HuH-7.5 (cell line): ENCODE measurements around the gene HNRNPD.
"Not testable (repeated sequence)": the region's sequence is repeated elsewhere in the genome, so short reads cannot be mapped to it uniquely, and the experiment has no call there.

Experiments
- DNase-seq: peaks from one replicate; pipeline ENCODE4 v3.0.0; 2011; ENCODE audit warnings: low spot score

Gene HNRNPD, protein sequence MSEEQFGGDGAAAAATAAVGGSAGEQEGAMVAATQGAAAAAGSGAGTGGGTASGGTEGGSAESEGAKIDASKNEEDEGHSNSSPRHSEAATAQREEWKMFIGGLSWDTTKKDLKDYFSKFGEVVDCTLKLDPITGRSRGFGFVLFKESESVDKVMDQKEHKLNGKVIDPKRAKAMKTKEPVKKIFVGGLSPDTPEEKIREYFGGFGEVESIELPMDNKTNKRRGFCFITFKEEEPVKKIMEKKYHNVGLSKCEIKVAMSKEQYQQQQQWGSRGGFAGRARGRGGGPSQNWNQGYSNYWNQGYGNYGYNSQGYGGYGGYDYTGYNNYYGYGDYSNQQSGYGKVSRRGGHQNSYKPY

DNA sequence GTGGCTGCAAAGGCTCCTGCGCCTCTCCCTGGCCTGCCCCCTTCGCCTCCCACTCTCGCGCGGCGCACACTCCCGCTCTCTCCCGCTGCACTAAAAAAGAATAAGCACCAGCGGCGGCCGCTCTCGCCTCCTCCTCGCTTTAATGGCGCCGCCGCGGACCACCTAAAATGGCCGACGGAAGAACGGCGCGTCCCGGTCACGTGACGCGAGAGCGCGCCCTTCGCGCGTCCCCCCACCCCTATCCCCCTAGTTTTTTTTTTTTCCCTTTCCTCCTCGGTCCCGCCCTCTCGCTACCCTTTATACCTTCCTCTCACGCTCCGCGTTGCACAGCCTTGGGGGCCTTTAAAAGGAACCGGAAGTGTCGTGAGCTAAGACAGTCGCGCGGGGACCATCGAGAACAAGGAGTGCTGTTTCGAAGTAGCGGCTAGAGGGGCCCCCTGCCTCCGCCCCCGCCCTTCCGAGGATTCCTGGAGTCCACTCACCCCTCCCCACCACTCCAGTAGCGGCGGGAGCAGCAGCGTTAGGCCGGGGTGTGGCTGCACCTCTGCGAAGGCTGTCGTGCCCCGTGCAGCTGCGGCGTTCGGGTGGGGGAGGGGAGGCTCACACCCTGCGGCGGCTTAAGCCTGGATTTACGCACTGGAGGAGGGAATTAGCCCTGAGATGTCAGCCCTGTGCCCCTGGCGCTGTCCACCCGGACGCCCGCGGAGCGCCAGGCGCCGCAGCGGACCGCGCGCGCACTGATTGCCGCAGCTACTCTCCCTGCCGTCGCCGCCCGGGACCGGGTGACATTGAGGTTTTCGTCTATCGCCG, at the start of gene HNRNPD:
HNRNPD (minus strand) TSS at position 176 of the 810 bp plus-strand sequence. CDS start 313 bp downstream, outside the sequence.
- DNase-seq = peak; percentile 85

DNA sequence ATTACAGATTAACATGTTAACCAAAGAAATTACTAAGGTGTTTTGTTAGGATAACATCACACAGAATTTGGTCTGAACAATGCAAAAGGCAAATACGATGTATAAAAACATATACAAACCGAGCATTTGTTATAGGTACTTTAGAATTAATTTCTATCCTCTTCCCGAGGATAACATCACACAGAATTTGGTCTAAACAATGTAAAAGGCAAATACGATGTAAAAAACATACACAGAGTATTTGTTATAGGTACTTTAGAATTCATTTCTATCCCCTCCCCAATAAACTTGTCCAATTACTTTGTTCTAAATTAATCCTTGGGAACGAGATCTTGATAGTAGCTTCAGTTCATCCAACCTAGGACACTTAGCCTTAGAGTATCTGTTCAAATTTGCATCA, 48.8 kb upstream of the HNRNPD start:
- no peak for DNase-seq

DNA sequence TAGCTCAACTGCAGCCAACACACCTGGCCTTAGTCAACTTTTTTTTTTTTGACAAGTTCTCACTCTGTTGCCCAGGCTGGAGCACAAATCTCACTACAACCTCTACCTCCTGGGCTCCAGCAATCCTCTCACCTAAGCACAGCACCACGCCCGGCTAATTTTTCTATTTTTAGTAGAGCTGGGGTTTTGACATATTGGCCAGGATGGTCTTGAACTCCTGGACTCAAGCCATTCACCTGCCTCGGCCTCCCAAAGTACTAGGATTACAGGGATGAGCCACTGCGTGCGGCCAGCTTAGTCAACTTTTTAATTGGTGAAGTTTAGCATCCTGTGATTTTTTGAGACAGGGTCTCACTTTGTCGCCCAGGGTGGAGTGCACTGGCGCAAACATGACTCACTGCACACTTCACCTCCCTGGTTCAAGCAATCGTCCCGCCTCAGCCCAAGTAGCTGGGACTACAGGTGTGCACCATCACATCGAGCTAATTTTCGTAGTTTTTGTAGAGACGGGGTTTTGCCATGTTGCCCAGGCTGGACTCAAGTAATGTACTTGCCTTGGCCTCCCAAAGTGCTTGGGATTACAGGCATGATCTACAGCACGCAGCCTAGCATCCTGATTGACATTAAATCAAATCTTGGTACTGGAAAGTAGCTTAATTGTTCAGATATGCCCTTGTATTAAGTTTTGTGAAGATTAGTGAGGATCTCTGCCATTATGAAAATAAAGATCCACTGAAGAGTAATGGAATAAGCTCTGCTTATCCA, 48.2 kb upstream of the HNRNPD start:
- no peak for DNase-seq

DNA sequence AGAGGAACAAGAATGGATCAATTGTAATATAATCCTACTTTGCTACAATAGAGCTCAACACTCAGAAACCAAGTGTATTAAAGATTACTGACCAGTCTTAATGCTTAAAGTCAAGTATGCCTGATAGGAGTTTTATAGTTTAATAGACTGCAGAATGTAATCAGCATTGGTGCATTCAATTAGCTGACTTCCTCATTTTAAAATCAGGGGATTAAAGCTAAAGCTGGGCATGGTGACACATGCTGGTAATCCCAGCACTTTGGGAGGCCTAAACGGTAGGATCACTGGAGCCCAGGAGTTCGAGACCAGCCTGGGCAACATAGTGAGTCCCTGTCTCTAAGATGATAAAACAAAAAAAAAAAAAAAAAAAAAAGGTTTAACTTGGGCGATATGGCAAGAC, 45.7 kb upstream of the HNRNPD start:
- no peak for DNase-seq

DNA sequence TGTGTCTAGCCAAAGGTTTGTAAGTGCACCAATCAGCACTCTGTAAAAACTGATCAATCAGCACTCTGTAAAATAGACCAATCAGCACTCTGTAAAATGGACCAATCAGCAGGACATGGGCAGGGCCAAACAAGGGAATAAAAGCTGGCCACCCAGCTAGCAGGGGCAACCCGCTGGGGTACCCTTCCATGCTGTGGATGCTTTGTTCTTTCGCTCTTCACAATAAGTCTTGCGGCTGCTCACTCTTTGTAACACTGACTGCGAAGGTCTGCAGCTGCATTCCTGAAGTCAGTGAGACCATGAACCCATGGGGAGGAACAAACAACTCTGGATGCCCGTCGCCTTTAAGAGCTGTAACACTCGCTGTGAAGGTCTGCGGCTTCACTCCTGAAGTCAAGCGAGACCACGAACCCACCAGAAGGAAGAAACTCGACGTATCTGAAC, 42.2 kb upstream of the HNRNPD start:
- DNase-seq = no peak

DNA sequence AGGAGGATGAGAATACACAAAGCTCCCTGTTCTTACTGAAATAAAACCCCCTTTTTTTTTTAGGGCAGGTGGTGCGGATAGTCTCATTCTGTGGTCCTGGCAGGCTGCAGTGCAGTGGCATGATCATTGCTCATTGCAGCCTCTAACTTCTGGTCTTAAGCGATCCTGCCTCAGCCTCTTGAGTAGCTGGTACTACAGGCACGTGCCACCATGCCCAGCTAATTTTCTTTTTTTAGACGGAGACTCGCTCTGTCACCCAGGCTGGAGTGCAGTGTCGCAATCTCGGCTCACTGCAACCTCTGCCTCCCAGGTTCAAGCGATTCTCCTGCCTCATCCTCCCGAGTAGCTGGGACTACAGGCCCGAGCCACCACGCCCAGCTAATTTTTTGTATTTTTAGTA, 41.3 kb upstream of the HNRNPD start:
- not testable (repeated sequence) for DNase-seq

DNA sequence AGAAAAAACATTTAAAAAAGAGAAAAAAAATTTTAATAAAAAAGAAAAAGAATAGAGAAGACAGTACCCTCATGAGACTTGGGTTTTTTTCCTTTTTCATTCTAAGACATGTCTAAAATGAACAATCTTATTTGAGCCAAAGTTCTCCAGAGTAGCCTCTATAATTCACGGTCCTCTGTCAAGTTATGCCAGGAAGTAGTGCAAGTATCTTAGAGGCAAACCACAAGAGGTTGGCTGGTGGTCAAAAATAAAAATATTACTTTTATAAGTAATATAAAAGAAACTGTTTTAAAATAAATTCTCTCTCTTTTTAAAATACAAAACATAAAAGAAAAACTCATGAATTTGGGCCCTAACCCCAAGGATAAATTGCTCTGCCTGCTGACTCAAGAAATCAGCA, 29.9 kb upstream of the HNRNPD start:
- no peak for DNase-seq

DNA sequence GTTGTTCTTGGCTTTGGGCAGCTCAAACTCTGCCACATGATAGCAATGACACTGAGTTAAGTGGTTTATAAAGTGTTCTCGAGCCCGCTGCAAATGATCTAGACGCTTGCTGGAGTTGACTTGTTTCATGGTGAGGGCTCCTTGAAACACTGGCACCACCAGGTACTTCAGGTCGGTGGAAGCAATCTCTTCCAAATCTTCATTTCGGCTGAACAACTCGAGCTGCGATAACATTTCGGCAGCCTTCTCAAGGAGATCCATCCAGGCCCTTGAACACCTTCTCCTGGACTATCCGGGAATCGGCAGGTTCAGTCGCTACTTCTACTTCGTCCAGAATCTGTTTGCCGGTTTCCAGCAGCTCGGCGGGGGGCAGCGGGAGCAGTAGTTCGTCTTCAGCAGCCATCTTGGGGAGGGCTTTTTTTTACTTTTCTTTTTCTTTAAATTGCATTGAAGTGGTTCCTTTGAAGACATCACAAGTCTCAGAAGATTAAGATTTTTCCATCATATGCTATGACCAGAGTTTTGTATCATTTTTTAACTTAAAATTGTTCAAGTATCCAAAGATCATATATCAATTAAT, 28.5 kb upstream of the HNRNPD start:
- no peak for DNase-seq

DNA sequence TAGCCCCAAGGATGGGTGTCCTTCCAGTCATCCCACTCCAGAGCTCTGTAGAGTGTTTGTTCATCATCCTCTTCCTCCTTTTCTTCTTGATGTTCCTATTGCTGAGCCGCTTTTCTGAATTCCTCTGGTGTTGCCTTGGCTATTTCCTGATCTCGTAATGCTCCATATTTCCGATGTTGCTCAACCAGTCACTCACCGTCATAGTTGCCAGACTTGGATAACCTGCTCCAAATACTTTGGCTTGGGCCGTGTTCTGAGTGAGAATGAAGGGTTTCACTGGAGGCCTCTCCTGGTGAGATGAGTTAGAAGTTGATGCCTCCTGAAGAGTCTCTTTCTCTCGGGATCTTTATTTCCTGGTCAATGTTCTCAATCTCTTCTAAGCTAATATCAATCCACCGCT, 27.8 kb upstream of the HNRNPD start:
- no peak for DNase-seq

DNA sequence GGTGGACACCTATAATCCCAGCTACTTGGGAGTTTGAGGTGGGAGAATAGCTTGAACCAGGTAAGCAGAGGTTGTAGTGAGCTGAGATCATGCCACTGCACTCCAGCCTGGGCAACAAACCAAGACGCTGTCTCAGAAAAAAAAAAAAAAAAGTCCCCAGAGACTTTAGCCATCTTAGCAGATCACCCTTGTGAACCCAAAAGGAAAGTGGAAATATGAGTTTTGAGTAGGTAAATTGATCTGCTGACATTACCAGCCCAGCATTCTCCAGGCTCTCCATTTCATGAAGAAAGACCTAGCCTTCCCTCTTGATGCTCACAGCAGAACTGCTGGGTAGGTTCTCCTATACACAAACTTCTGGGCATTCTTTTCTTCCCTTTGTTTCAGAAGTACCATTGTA, 24.5 kb upstream of the HNRNPD start:
- no peak for DNase-seq

DNA sequence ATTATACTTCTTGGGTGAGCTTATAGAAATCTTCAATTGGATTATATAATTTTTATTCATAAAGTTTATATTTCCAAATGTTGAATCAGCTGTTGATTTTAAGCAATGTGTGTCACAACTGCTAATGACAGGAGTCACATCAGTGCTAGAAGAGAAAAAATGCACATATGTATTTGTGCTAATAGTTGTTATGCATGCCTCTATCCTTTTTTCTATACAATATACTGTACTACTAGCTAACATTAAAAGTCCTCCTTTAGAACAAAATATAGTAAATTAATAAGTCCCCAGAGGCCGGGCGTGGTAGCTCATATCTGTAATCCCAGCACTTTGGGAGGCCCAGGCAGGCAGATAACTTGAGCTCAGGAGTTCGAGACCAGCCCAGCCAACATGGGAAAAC, 23.7 kb upstream of the HNRNPD start:
- DNase-seq = no peak

DNA sequence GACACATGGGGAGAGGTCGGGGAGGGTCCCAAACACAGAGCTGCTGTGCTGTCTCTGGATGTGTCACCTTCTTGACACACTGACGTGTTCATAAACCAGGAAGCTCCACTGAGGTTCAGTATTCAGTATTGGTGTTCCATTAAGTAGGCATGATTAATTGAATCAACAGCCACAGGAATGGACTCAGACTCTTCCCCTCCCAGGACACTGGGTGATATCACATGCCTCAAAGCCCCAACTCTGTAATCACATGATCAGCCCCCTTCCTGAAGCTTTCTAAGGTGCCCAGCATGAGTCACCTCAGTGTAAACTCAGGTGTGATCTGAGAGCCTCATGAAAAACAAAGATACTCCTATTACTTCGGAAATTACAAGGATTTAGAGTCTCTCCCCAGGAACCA, 21.1 kb upstream of the HNRNPD start:
- no peak for DNase-seq

DNA sequence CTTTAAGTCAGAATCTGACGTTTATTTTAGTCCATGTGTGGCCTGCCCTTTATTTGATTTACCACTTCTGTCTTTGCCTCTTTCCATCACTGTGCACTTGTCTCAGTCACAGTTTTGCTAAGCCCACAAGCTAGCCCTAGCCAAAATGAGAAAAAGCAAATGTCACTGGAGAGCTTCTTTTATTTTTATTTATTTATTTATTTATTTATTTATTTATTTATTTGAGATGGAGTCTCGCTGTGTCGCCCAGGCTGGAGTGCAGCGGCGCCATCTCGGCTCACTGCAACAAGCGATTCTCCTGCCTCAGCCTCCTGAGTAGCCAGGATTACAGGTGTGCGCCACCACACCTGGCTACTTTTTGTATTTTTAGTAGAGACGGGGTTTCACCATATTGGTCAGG, 16.3 kb upstream of the HNRNPD start:
- not testable (repeated sequence) for DNase-seq

DNA sequence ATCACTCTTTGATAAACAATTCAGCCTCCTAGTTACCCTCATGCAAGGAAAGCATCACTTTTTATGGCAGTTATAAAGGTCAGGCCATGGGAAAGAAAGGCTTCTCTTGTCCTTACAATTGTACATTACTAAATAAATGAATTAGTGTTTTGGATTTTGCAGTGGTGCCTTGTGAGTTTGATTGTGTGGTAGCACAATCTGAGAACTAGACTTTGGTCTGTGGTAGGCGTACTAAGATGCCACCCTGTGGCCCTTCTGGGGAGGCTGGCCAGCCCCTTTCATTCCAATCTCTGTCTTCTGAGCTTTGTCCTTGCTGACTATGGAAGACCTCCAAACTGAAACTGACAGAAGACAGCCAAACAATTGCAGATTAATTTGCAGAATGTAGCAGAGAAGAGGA, 14.6 kb upstream of the HNRNPD start:
- no peak for DNase-seq

DNA sequence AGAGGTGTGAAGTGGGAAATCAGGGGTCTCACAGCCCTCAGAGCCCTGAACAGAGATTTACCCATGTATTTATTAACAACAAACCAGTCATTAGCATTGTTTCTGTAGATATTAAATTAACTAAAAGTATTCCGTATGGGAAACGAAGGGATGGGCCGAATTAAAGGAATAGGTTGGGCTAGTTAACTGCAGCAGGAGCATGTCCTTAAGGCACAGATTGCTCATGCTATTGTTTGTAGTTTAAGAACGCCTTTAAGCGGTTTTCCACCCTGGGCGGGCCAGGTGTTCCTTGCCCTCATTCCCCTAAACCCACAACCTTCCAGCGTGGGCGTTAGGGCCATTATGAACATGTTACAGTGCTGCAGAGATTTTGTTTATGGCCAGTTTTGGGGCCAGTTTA, 12.5 kb upstream of the HNRNPD start:
- DNase-seq = not testable (repeated sequence)

DNA sequence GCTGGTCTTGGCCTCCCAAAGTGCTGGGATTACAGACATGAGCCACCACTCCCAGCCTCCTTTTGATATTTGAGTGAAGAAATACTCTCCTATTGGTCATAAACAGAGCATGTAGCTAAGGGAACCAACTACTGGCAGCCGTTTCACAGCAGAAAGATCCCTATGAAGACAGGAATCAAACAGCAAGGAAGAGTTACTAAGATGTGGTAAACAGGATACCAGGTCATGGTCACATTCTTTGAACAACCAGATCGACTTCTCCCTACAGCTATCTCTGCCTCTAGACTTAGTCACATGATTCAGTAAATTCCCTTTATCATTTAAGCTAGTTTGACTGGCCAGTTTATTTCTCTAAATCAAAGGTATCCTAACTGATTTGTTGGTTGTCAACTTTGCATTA, 9.0 kb upstream of the HNRNPD start:
- no peak for DNase-seq

DNA sequence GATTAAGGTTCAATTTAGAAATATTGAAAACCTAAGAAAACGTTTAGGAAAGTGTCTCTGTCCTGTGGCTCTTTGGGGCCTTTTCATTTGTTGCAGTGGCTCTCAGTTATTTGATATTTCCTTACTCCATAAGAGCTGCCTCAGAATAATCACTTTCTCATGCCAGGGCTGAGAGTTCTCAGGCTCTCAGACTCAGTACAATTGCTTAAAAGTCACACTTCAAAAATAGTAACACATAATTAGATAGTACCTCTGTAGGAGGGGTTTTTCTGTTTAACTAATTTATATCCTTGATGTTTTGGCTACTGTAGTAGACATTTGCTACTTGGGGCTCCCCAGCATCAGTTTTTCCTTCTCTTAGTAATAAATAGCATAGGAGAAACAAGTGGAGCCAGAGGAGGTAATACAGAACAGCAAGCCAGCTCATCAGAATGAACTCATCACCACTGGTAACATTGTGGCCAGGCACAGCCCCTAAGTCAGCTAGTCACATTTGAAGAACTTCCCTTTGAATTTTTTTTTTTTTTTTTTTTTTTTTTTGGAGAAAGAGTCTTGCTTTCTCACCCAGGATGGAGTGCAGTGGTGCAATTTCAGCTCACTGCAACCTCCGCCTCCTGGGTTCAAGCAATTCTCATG, 8.0 kb upstream of the HNRNPD start:
- DNase-seq = no peak

DNA sequence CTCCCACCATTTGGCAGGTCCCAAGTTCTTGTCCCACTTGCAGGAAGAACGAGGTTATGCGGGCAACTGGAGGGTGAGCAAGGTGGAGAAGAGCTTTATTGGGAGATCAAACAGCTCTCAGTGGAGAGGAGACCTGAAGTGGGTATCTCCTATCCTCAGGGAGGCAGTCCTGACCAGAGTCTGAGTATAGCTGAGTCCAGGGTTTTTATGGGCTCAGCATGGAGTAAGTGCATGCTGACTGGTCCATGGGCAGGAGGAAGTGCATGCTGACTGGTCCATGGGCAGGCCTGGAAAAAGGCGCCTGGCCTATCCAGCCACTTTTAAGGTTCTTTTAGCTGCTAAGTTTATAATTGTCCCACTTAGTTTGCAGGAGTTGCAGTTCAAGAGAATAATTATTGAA, 7.4 kb upstream of the HNRNPD start:
- DNase-seq = no peak

DNA sequence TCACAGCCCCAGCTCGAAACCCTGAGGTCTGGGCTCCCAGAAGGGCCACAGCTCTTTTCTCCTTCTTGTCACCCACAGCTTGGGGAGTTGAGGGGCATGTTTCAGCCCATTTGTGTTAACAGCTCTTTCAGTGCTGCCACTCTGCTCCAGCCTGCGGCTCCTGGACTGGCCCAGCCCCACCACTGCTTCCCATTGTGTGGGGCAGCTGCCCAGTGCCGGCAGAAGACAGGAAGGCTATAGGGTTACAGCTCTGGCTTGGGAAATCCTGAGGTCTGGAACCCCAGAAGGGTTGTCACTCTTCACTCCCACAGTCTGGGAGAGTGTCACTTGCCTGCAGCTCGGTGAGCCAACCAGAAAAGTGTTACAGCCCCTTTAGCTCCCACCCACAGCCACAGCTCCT, 7.0 kb upstream of the HNRNPD start:
- DNase-seq = no peak

DNA sequence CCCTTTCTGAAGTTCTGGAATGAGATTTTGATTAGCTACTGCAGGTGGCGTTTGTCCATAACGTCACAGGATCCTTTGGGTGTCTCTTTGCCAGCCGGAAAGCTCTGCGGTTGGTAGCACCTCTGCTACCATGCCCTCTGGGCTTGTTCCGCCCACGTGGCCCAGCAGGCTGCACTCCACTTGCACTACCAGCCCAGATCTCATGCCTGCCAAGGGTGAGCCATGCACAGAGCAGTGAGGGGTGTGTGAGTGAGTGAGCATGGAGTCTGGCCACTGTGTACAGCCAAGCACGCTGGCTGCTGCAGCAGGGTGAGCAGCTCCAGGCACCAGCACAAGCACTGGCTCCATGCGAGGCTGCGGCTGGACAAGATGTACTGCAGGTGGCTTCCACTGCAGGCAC, 6.6 kb upstream of the HNRNPD start:
- no peak for DNase-seq

DNA sequence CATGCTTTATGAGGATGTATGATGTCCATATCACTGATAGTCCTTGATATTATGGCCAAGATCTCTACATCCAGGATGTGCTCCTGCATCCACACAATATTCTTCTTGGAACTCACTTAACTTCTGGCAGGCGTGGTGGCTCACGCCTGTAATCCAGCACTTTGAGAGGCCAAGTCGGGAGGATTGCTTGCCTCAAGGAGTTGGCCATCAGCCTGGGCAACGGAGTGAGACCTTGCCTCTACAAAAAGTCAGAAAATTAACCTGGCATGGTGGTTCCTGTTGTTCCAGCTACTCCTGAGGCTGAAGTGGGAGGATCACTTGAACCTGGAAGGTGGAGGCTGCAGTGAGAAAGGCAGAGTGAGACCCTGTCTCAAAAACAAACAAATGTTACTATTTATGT, 2.3 kb upstream of the HNRNPD start:
- no peak for DNase-seq

DNA sequence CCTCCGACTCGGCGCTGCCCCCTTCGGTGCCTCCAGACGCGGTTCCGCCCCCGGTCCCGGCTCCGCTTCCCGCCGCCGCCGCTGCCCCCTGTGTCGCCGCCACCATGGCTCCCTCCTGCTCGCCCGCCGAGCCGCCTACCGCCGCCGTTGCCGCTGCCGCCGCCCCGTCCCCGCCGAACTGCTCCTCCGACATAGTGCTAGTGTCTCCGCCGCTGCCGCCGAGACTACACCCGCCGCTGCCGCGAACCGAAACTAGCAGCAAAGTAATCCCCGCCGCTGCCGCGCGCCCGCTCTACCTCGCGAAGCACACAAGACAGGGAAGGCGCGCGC, 340 bp downstream of the HNRNPD start:
- DNase-seq = no peak
